NCI-H1105 treated with DMSO at 0.1 percent for 48 hours (cell line): ENCODE measurements around the gene PPARGC1A.
A peak's percentile ranks its signal among the peaks of the same experiment; 100 is the strongest.

Source experiments
- DNase-seq: peaks from one replicate; lab custom pipeline; 2025; lab: John Stamatoyannopoulos, UW

PPARGC1A gene, protein sequence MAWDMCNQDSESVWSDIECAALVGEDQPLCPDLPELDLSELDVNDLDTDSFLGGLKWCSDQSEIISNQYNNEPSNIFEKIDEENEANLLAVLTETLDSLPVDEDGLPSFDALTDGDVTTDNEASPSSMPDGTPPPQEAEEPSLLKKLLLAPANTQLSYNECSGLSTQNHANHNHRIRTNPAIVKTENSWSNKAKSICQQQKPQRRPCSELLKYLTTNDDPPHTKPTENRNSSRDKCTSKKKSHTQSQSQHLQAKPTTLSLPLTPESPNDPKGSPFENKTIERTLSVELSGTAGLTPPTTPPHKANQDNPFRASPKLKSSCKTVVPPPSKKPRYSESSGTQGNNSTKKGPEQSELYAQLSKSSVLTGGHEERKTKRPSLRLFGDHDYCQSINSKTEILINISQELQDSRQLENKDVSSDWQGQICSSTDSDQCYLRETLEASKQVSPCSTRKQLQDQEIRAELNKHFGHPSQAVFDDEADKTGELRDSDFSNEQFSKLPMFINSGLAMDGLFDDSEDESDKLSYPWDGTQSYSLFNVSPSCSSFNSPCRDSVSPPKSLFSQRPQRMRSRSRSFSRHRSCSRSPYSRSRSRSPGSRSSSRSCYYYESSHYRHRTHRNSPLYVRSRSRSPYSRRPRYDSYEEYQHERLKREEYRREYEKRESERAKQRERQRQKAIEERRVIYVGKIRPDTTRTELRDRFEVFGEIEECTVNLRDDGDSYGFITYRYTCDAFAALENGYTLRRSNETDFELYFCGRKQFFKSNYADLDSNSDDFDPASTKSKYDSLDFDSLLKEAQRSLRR

DNA sequence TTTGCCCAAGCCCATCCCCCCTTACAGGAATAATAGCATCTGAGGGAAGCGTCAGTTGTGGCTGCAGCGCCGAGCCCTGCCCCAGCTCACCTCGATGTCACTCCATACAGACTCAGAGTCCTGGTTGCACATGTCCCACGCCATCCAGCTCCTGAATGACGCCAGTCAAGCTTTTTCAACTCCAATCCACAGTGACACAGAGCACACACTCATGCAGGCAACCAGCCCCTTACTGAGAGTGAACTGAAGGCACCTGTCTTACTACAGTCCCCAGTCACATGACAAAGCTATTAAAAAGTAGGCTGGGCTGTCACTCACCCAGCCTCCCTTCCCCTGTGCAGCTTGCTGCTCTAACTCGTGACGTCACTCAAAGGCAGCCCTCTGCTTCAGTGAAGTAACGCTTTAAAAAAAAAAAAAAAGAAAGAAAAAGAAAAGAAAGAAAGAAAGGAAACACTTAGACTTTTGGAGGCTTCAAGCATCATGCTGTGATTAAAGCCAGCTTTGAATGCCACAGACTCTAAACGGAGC lies at the start of gene PPARGC1A:
PPARGC1A (minus strand) TSS at position 234 of the 528 bp plus-strand sequence; CDS start at position 144, 90 bp downstream.
- DNase-seq: peak; percentile 77

DNA sequence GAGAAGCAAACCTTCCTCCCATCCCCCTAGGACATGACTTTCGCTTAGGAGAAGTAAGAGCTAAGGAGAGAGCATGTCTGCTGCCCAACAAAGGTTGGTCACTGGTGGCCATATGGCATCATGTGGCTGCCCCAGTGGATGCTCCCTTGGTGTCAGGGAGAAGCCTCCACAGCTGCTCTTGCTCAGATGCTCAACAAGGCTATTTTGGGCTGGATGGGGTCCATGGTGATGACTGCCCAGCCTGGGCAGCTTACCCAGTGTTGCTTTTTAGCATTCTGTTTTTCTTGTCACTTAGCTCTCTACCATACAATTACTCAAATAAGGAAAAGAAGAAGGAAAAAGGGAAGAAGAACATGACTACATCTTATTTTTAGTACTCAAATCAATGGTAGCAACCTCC lies 48.9 kb upstream of the PPARGC1A start:
- DNase-seq: no peak

DNA sequence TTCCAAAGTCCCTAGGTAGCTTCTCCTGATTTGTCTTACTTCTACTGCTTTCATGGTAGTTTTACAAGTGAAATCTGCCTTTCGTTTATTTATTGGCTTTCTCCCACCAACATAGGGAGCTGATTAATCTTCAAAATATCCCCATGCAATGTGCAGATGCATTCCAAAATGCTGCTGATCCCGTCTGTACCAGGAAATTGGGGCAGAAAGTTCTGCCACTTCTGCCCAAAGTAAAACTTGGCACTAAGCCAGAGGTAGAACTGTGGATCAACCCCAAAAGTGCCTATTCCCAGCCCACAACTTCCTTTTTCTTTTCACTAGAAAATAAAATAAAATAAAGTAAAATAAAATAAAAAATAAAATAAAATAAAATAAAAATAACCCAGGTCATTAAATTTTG lies 47.3 kb upstream of the PPARGC1A start:
- no peak for DNase-seq

DNA sequence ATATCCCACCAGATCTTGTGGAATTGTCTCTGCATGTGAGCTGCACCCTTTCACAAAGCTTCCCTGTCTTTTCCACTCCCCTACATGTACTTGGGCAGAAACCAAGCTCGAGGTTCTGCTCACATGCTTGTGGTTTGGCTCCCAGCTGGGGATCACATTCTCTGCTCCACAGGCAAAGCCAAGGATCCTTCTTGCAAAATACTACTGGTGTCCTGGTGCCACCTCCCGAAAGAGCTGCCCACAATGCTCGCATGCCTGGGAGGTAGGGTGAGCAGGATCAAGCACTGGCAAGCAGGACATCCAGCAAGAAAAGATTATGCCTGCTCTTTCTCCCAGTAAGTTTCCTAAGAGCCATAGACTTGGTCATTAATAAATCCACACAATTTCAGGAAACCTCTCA lies 45.1 kb upstream of the PPARGC1A start:
- no peak for DNase-seq

DNA sequence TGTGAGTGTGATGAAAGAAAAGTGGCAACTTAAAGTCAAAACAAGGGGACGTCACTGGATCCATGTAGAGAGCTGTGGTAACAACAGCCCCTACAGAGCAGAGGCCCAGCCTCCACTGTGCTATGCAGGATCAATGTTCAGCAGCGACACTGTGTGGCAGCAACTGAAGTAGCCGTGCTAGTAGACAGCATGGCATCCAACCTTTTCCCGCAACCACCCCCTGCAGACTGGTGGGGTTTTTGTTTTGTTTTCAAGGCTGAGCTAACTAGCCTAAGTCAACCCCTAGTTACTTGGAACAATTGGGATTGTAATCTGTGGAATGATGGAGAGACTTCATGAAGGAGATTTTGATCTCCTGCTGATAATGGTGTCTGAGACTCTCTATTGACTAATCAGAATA lies 44.4 kb upstream of the PPARGC1A start:
- no peak for DNase-seq

DNA sequence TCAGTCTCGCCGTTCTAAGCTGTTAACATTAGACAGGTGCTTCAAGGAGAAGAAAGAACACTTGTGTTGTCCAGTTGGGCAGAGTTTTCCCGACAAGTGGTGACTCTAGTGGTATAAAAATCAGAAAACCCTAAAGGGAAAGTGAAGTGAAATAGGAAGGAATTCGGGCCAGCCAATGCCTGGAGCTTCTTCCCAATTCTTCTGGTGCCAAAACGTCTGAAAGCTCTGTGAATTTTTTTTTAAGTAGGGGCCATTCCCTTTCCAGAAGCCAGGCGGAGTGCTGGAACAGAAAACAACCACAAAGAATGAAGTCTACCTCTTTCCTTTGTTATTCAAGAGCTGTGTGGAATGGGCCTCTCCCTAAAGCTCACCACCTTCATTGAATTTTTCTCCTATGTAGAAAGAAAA lies 43.1 kb upstream of the PPARGC1A start:
- no peak for DNase-seq

DNA sequence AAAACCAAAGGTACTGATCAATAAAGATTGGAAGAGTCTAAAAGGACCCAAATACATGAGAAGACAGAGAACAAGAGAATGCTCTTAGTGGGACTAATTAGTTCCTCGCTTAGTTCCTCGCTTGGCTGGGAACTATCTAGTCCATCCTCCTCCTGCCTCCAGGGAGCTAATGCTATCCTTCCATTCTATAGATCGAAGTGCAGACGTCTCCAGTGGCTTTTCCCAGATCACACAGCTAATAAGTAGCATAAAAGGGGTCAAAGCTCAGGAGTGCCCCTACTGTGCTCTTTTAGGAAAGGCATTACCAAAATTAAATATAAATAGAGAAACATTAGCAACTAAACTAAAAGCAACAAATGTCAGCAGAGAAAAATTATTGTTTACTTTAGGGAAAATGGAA lies 42.3 kb upstream of the PPARGC1A start:
- no peak for DNase-seq

DNA sequence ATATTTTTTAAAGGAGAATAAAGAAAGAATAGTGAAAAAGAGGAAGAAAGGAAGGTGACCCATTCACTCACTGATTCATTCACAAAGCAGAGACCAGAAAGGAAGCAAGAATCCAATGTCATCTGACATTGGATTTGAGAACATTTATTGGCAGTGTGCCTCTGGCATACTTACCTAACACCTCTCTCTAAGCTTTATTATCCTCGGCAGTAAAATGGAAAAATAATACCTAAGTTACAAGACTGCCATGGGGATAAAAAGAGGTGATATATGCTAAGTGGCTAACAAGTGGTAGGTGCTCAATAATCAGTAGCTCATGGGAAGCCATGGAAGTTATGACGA lies 41.6 kb upstream of the PPARGC1A start:
- peak; percentile 5 for DNase-seq

DNA sequence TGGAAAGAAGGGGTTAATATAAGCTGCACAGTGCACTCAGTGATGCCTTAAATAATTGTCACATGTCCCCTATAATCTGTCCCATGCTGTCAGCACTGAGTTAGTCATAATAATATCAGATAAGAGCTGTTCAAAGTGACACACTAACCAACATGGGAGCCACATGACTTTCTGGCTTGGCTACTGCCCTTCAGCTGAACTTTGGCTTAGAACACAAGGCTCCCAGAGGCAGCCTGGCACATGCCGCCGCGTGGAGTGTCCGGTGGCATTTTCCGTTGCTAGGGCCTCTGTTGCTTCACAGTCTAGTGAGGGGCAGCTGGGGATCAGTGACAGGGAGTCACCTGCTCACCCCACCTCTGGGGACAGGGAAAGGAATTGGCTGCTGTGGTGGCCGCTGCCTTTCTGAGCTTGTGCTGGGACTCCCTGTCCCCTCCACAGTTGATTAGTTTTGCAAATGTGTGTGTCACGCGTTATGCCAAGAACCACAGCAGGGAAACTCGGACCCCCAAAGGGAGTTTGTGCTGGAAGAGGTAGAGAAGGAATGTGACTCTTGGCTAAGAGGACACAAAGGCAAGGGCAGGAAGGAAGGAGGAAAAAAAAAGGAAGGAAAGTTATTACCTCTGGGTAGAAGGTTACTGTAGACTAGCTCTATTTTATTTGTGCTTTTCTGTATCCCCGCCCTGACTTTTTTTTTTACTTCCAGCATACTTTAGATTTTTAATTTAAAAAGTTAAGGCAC lies 41.1 kb upstream of the PPARGC1A start:
- DNase-seq: no peak

DNA sequence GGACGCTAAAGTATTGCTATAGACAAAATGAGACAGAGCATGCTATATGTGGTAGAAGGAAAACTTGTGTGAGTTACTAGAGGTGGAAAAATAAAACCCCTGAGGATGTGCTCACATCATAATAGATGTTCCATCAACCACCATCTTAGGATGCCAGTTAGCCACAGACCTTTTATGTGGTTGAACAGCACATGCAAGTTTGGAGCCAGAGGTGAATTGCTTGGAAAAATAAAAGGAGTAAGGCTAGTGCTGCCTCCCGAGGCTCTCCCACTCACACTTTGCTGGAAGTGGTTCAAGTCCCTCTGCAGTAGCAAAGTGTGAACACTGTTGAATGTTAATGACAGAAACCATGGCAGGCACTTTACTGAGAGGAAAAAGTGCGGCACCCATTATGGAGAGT lies 39.4 kb upstream of the PPARGC1A start:
- DNase-seq: no peak

DNA sequence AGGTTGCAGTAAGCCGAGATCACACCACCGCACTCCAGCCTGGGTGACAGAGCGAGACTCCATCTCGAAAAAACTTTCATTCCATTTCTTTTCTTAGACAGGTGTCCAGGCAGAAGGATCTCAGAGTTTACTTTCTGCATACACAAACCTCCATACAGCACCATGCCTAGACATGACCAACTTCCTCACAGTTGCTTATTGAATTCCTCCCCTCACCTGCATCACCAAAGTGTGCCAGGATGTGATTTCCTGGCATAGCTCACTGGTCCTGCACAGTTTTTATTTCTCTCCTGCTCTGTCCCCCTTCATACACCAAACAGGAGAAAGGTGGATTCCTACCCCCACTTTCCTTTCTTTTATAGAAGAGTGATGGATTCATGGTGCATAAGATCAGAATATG lies 34.7 kb upstream of the PPARGC1A start:
- DNase-seq: no peak

DNA sequence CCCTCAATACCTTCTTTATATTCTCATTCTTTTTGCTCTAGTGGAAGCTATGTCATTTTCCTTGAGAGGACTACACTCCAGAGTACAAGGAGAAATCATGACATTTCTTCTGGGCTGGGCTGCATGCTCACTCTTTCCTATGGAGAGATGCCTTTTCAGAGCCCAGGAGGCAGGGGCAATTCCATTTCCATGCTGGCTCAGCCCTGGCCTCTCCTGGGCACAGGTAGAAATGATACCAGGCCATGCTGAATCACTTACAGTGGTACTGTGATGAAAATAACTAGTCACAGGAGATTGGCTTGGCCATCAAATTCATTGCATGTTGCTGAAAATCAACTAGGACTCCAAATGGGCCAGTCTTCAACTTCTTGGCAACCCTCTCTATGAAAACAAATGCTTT lies 34.0 kb upstream of the PPARGC1A start:
- no peak for DNase-seq

DNA sequence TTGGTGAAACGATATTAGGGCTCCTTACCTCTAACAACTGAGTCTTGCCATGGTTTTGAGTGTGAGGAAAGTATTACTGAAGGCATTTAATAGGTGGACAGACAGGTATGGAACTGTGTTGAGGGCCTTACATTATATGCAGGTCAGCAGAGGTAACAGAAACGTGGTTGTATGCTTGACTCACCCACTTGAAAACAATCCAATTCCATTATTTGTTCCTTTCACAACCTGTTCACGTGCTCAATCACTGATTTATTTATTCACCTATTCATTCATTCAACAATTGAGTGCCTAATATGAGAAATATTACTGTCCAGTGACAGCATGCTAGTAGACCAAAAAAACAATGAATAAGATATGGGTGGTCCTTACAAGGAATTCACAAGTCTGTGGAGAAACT lies 33.3 kb upstream of the PPARGC1A start:
- no peak for DNase-seq

DNA sequence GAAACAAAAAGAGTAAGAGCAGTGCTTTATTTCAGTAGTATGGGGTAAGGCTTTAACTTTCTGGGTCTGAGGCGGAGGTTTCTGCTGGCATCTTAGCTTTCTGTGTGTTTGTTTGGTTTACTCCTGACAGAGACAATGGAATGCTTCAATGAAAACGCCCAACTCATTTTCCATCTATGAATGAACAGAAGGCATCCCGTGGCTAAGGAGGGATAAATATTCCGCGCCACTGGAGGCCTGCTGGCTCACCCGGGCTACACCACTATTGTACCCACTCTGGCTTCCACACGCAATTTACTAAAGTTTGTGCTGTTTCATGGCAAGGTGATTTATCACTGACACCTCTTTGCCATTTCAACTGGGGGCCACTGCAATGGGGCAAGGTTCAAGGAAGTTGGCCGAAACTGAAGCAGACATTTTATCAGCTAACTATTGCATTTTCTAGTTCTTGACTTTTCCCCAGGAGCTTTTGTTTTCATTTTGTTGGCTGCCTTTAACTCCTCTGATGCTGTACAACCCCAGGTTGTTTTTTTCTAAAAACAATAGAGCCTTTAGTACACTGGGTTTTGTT lies 32.8 kb upstream of the PPARGC1A start:
- DNase-seq: no peak

DNA sequence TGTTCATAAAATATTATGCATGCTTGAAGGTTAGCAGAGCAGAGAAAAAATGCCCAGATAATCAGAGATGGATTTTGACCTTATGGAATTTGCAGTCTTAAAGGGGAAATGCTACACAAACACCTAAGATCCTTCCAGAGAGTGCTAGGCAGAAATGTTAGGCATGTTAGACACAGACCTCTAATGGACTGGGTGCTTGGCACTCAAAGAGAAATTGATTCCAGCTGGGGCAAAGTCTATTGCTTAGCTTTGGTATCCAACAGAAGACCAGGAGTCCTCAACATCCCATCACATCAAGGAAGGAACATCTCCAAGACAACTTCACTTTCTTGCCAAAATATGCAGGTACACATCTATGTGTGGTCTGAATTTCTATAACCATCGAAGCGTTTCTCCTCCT lies 32.2 kb upstream of the PPARGC1A start:
- no peak for DNase-seq

DNA sequence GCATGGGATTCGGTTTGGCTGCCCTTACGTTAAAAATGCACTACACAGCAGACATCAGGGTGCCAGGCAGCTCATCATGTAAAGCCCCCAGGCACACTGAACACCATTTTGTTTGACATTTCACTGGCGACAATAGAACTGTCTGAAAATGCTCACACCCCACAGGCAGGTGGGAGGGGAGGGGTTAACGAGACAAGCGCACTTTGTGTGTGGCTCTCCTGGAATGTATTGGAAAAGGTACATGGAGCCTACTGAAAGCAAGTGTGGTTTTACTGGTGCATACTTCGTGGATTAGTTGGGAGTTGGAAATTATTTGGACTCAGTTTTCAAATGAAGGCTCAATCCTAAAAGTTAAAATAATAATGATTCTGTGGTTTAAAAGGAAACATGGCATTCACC lies 31.6 kb upstream of the PPARGC1A start:
- no peak for DNase-seq

DNA sequence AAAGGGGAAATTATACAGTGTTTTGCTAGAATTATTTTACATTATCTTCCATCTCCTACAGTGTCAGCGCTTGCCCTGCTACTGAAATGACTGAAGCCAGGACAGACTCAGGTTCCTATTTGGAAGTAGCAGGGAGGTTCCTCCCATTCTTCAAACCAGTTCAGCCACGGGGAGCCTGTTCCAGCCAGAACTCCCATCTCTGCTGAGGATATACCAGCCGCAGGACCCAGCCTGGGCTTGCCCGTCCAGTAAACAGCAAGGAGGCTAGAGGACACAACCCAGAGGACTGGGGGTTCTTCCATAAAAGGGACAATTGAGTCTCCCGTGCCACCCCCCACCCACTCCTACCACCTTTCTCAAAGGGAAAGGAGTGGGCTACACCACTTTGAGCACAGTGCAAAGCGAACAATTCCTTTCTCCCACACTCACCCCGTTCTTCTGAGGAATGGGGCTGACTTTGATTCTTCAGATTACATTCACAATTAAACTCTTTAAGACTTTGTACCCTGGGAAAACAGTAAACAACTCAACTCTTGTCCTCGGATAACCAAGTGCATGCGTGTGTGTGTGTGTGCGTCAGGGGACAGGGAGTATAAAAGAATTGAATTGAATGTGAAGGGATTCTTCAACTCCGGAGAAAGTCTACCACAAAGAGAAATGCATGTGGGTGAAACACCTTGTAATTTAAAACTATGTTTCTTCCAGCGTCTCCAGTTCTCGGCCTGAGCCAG lies 31.0 kb upstream of the PPARGC1A start:
- no peak for DNase-seq

DNA sequence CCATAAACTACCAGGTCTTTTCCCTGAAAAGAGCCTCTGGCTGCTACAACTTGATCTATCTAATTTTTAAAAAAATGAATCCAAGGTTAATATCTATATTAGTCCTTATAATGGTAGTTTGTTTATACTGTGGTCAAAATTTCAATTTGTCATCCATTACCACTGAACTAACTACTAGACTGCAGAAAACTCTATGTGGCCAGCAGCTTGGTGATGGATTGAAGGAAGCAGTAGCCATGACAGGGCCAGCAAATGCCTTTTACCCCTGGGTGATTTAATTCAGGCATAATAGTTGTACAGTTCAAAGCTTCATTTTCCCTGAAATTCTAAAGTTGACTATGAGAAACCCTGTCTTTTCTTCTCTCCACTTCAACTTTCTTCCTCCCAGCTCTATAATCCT lies 30.4 kb upstream of the PPARGC1A start:
- no peak for DNase-seq

DNA sequence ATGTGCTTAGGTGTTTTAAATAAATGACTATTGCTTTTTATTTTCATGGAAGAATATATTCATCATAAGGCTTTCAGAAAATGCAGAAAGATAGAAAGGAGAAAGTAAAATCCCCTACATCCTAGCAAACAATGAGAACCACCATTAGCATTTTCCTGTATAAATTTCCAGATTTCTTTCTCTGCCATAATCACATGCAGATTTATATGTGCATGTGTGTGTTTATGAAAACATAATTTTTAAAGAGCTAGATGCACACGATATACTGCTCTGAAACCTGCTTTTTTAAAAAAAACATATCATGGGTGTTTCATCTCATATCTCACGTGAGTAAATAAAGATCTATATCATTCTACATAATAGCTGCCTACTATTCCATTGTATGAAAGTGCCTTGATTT lies 26.4 kb upstream of the PPARGC1A start:
- no peak for DNase-seq

DNA sequence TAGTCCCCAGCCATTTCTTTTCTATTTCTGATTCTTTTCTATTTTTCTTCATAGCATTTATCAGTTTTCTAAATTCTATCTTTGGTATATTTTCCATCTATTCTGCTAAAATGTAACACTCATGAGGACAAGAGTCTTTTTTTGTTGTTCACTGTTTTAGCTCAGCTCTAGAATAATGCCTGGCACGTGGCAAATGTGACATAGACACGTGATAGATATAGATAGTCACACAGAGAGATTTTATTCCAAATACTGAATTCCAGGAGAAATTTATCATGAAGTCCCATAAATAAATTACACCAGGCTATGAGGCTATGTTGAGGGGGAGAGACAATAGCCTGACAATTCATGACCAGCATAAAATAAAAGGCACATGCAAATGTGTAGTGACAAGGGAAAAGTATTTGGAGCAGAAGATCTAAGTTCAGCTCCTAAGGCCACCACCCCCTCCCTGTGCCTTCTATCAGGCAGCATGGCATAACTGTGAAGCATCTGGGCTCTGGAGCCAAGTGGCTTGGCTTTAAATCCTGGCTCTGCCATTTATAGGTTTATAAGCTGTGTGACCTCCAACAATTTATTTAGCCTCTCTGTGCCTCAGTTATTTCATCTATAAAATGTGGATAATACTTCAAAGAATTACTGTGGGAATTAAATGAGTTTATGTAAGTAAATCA lies 25.7 kb upstream of the PPARGC1A start:
- no peak for DNase-seq
